OCI-LY3 (cell line): ENCODE results near the gene FAM180B.

Source experiments
- H2AFZ ChIP-seq: fragments of 200-600, 300-600 bp; shearing (Covaris generic); 2 replicates; pipeline ENCODE4 v1.6.0; 2014; ENCODE audit warnings: antibody characterized with exemption, low read depth, low read length
- H3K27ac ChIP-seq: fragments of 200-600, 300-600 bp; sonication (generic); 2 replicates; pipeline ENCODE4 v1.5.1; 2014; ENCODE audit warnings: mild to moderate bottlenecking, low read length, moderate library complexity, mixed read lengths
- H3K27me3 ChIP-seq: fragments of 200-600, 300-600 bp; sonication (generic); 2 replicates; pipeline ENCODE4 v1.6.1; 2014; ENCODE audit warnings: low read depth, low read length, mixed read lengths
- H3K36me3 ChIP-seq: fragments of 200-600, 300-600 bp; sonication (generic); replicated peaks from 2 replicates; pipeline ENCODE3; 2014; ENCODE audit warnings: low read depth, low read length, mixed read lengths
- H3K4me1 ChIP-seq: fragments of 300-600, 200-600 bp; sonication (generic); 2 replicates; pipeline ENCODE4 v1.6.1; 2014; ENCODE audit warnings: low read length, mixed read lengths
- H3K4me2 ChIP-seq: fragments of 200-600, 300-600 bp; sonication (generic); 2 replicates; pipeline ENCODE4 v1.6.1; 2014; ENCODE audit warnings: low read length, mixed read lengths
- H3K4me3 ChIP-seq: fragments of 300-600, 200-600 bp; sonication (generic); 2 replicates; pipeline ENCODE4 v1.5.1; 2014; ENCODE audit warnings: antibody characterized with exemption, mild to moderate bottlenecking, low read length, moderate library complexity
- H3K79me2 ChIP-seq: fragments of 300-600, 200-600 bp; shearing (Covaris generic); 2 replicates; pipeline ENCODE4 v1.6.1; 2014; ENCODE audit warnings: mild to moderate bottlenecking, low read length, mixed read lengths
- H3K9ac ChIP-seq: fragments of 300-600, 200-600 bp; shearing (Covaris generic); 2 replicates; pipeline ENCODE4 v1.6.0; 2014; ENCODE audit warnings: mild to moderate bottlenecking, low read length, moderate library complexity
- H3K9me3 ChIP-seq: fragments of 200-600, 300-600 bp; shearing (Covaris generic); 2 replicates; pipeline ENCODE4 v1.6.1; 2014; ENCODE audit warnings: low read length, mixed read lengths; ENCODE audit not compliant: insufficient read depth
- H4K20me1 ChIP-seq: fragments of 200-600, 300-600 bp; sonication (generic); 2 replicates; pipeline ENCODE4 v1.6.1; 2016; ENCODE audit warnings: low read length, mixed read lengths; ENCODE audit not compliant: insufficient read depth
- CTCF ChIP-seq: fragments of 200-600, 300-600 bp; sonication (generic); IDR thresholded peaks from 2 replicates; pipeline ENCODE4 v1.5.1; 2014; ENCODE audit warnings: antibody characterized with exemption, low read length, low read depth
- EZH2phosphoT487 ChIP-seq: fragments of 200-600 bp; shearing (Covaris generic); IDR thresholded peaks from 2 replicates; pipeline ENCODE4 v1.6.1; 2018; ENCODE audit warnings: antibody characterized with exemption, mixed run types, low read depth

The FAM180B gene

GRCh38 chr11:47607380-47607779, 20.9 kb downstream of the FAM180B start:
- Histone ChIP-seq H2AFZ (no peak overlapping the region), H3K79me2 (no peaks in the 10 kb centered on the region)

DNA sequence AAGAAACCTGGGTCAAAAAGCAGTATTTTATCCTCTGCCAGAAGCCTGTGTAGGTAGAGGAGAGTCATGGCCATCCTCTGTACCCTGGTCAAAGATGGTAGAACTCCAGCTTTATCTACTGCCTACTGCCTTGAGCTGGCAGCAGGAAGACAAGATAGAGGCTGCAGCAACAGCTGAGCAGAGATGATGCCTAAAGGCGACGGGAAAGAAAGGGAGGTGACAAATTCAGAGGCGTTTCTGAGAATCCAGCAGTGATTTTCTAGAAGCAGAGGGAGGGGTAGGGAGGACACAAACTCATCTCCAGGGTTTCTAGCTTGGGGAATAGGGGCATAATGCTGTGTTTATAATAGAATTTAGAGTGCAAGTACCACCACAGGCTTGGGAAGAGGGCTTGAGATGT, 23.2 kb downstream of the FAM180B start:
- Histone ChIP-seq H3K9ac (no peak overlapping the region), H3K9me3 (no peaks in the 10 kb centered on the region), H3K27me3 (no peaks in the 10 kb centered on the region), H3K27ac (no peak overlapping the region), H3K79me2 (no peaks in the 10 kb centered on the region), H3K4me3 (no peak overlapping the region), H3K4me1 (peaks cover 15% of the 10 kb centered on the region), H3K36me3 (peaks cover 7% of the 10 kb centered on the region), H2AFZ (no peak overlapping the region), H4K20me1 (no peaks in the 10 kb centered on the region), H3K4me2 (no peak overlapping the region)
- no peak for TF ChIP-seq CTCF
- TF ChIP-seq EZH2phosphoT487: no peak

More at GRCh38 chr11:47607380-47607779, 20.9 kb downstream of the FAM180B start:
- peaks cover 7% of the 10 kb centered on the region for H3K36me3 ChIP-seq
- H3K27ac ChIP-seq: no peak overlapping the region
- no peaks in the 10 kb centered on the region for H4K20me1 ChIP-seq
- H3K27me3 ChIP-seq: no peaks in the 10 kb centered on the region
- no peak overlapping the region for H3K4me3 ChIP-seq
- no peak overlapping the region for H3K9ac ChIP-seq
- peaks cover 15% of the 10 kb centered on the region for H3K4me1 ChIP-seq
- no peaks in the 10 kb centered on the region for H3K9me3 ChIP-seq
- no peak overlapping the region for H3K4me2 ChIP-seq
- no peak for TF ChIP-seq EZH2phosphoT487
- TF ChIP-seq CTCF: no peak

DNA sequence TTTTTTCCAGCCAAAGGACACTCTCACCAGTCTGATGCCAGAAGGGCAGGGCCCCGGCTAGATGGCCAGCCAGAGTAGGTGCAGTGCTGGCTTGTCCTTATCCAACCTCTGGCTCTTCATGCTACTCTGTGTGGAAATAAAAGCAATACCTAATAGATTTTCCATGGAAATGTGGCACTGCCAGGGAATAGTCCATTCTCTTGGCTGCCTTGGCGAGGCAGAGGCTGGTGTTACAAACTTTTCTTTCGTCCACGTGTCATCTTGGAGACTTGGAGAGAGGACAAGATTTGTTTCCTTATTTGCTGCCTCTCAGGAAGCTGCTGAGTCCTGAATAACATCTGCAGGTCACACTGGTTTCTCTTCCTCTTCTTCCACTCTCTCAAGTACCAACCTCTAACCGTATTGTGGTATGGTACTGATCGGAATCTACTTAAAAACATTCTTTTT, 24.9 kb downstream of the FAM180B start:
- H2AFZ ChIP-seq: no peak overlapping the region
- H3K9ac ChIP-seq: no peak overlapping the region
- no peaks in the 10 kb centered on the region for H4K20me1 ChIP-seq
- no peak for TF ChIP-seq EZH2phosphoT487
- TF ChIP-seq CTCF: no peak
- H3K27me3 ChIP-seq: no peaks in the 10 kb centered on the region
- no peaks in the 10 kb centered on the region for H3K9me3 ChIP-seq
- peak overlapping the region; percentile 26; the same call in 1 of the 2 replicates for H3K27ac ChIP-seq
- H3K4me3 ChIP-seq: peak overlapping the region; percentile 35
- peak overlapping the region; percentile 66 for H3K4me2 ChIP-seq
- peaks cover 7% of the 10 kb centered on the region for H3K36me3 ChIP-seq
- H3K79me2 ChIP-seq: no peaks in the 10 kb centered on the region
- peaks cover 15% of the 10 kb centered on the region for H3K4me1 ChIP-seq

GRCh38 chr11:47615249-47615648, 28.8 kb downstream of the FAM180B start:
- Histone ChIP-seq H3K9me3 (no peaks in the 10 kb centered on the region), H3K4me3 (no peak overlapping the region), H4K20me1 (no peaks in the 10 kb centered on the region), H3K36me3 (peaks cover 13% of the 10 kb centered on the region), H3K27me3 (no peaks in the 10 kb centered on the region), H2AFZ (no peak overlapping the region), H3K4me1 (peaks cover 26% of the 10 kb centered on the region), H3K27ac (no peak overlapping the region), H3K79me2 (no peaks in the 10 kb centered on the region), H3K4me2 (no peak overlapping the region), H3K9ac (no peak overlapping the region)
- TF ChIP-seq CTCF (no peak), EZH2phosphoT487 (no peak)
